Endothelial cell of umbilical vein (primary cell): ENCODE data around the gene TGIF1. TPM values are rescaled to one million over a fixed set of nuclear protein-coding genes. Genes with fewer than 3 reads are reported as not detected.
A peak's percentile ranks its signal among the peaks of the same experiment; 100 is the strongest.

Experiments used
- BruUV-seq: library from RNA; stranded (reverse); fragments of 400-500 nt; replicated peaks from 2 replicates; lab custom pipeline; 2021; lab: Mats Ljungman, UMichigan
- CTCF ChIA-PET: fragments of 300-600, 350-600 bp; sonication (Branson Sonifier 250); formaldehyde crosslinking; loops from one replicate; lab custom pipeline; 2021; ENCODE audit warnings: antibody characterized with exemption, inconsistent platforms; lab: Charles Lee
- POLR2A ChIA-PET: fragments of 300-600, 350-600 bp; sonication (Branson Sonifier 250); formaldehyde crosslinking; loops from one replicate; lab custom pipeline; 2021; ENCODE audit warnings: antibody characterized with exemption, inconsistent platforms; lab: Charles Lee
- DNase-seq: peaks from one replicate; pipeline ENCODE4 v3.0.0-alpha.2; 2011; ENCODE audit warnings: low read depth, low spot score
- FAIRE-seq: peaks from 2 replicates; lab custom pipeline; 2011; peaks lifted over from hg19 to GRCh38; lab: Jason Lieb, UNC
- H2AFZ ChIP-seq: 2 replicates; pipeline ENCODE4 v1.6.0; 2012; ENCODE audit warnings: low read depth, low read length, control low read depth, inconsistent platforms
- H3K27ac ChIP-seq: 2 replicates; pipeline ENCODE4 v1.5.1; 2011; ENCODE audit warnings: low read depth, mild to moderate bottlenecking, control low read depth, low read length, moderate library complexity; ENCODE audit not compliant: insufficient read depth
- H3K27me3 ChIP-seq, 2 experiments: 2 replicates each; pipeline versions ENCODE4 v1.6.0 to v1.6.1; 2011; ENCODE audit warnings: low read length in 2 of 2, mixed read lengths in 1 of 2; ENCODE audit not compliant: control insufficient read depth in 2 of 2, insufficient read depth in 2 of 2
- H3K36me3 ChIP-seq, 2 experiments: 2 replicates in 1 of 2; 3 replicates in 1 of 2; pipeline ENCODE4 v1.5.1; 2011; ENCODE audit warnings: low read length in 2 of 2, mild to moderate bottlenecking in 1 of 2, moderate library complexity in 1 of 2; ENCODE audit not compliant: control insufficient read depth in 2 of 2, insufficient read depth in 2 of 2; ENCODE audit errors: extremely low read depth in 1 of 2
- H3K4me1 ChIP-seq: 3 replicates; pipeline ENCODE4 v1.5.1; 2011; ENCODE audit warnings: mild to moderate bottlenecking, low read length; ENCODE audit not compliant: control insufficient read depth, insufficient read depth; ENCODE audit errors: extremely low read depth
- H3K4me2 ChIP-seq: 2 replicates; pipeline ENCODE4 v1.6.1; 2011; ENCODE audit warnings: low read length, control low read depth, mixed read lengths; ENCODE audit not compliant: insufficient read depth
- H3K4me3 ChIP-seq, 3 experiments: fragments of 200-600 bp in 1 of 3; sonication (generic), shearing (Covaris generic) in 1 of 3; replicated peaks in 1 of 3; 2 replicates each; pipeline ENCODE4 v1.5.1; 2011 to 2016; ENCODE audit warnings: control low read depth in 3 of 3, low read length in 3 of 3, mild to moderate bottlenecking in 2 of 3, inconsistent platforms in 1 of 3, low read depth in 1 of 3, moderate library complexity in 1 of 3; ENCODE audit not compliant: insufficient read depth in 1 of 3
- H3K79me2 ChIP-seq: 2 replicates; pipeline ENCODE4 v1.6.0; 2012; ENCODE audit warnings: low read length, inconsistent platforms; ENCODE audit not compliant: control insufficient read depth, insufficient read depth
- H3K9ac ChIP-seq: replicated peaks from 2 replicates; pipeline ENCODE3; 2011; ENCODE audit warnings: low read length, control low read depth; ENCODE audit not compliant: insufficient read depth; ENCODE audit errors: extremely low read depth
- H3K9me1 ChIP-seq: replicated peaks from 3 replicates; pipeline ENCODE4 v1.6.0; 2011; ENCODE audit warnings: mild to moderate bottlenecking, low read length; ENCODE audit not compliant: control insufficient read depth, insufficient read depth; ENCODE audit errors: extremely low read depth
- H3K9me3 ChIP-seq: replicated peaks from 2 replicates; pipeline ENCODE4 v1.5.1; 2012; ENCODE audit warnings: low read length, inconsistent platforms; ENCODE audit not compliant: control insufficient read depth, insufficient read depth
- H4K20me1 ChIP-seq: replicated peaks from 2 replicates; pipeline ENCODE3; 2011; ENCODE audit warnings: mild to moderate bottlenecking, low read length; ENCODE audit not compliant: control insufficient read depth, insufficient read depth; ENCODE audit errors: extremely low read depth
- EZH2 ChIP-seq: IDR thresholded peaks from 2 replicates; pipeline ENCODE4 v1.6.1; 2012; ENCODE audit warnings: borderline replicate concordance, low read depth, mild to moderate bottlenecking, moderate library complexity, low read length, inconsistent platforms; ENCODE audit not compliant: severe bottlenecking
- FOS ChIP-seq: IDR thresholded peaks from 2 replicates; pipeline ENCODE4 v1.6.1; 2011; ENCODE audit warnings: mild to moderate bottlenecking, low read length, moderate library complexity, borderline replicate concordance; ENCODE audit not compliant: insufficient read depth
- GATA2 ChIP-seq: IDR thresholded peaks from 2 replicates; pipeline ENCODE4 v1.7.0; 2011; ENCODE audit warnings: low read depth, mild to moderate bottlenecking, moderate library complexity, mixed read lengths, low read length; ENCODE audit not compliant: insufficient read length, insufficient read depth
- JUN ChIP-seq: IDR thresholded peaks from 2 replicates; pipeline ENCODE4 v1.6.1; 2011; ENCODE audit warnings: borderline replicate concordance, low read depth; ENCODE audit not compliant: insufficient read length, insufficient read depth
- MYC ChIP-seq: IDR thresholded peaks from one replicate; pipeline ENCODE4 v1.6.1; 2011; ENCODE audit warnings: mild to moderate bottlenecking, low read depth, low read length
- POLR2A ChIP-seq: IDR thresholded peaks from 2 replicates; pipeline ENCODE4 v1.6.1; 2012; ENCODE audit warnings: low read depth, mild to moderate bottlenecking, control low read depth, low read length
- POLR2AphosphoS5 ChIP-seq: IDR thresholded peaks from 2 replicates; pipeline ENCODE4 v1.6.1; 2012; ENCODE audit warnings: low read depth, mild to moderate bottlenecking, control low read depth, low read length, moderate library complexity; ENCODE audit not compliant: insufficient read depth
- dilution Hi-C: fragments of 300-500 bp; cut with MboI; formaldehyde crosslinking; loops from one replicate; pipeline ENCODE4 v1.15.0; 2019; ENCODE audit warnings: low sequenced_read_pairs; ENCODE audit not compliant: extremely low pct_ligation_motif_present
- intact Hi-C: fragments of 100-400 bp; cut with micrococcal nuclease; formaldehyde crosslinking; loops from one replicate; pipeline ENCODE4 v1.10.0; 2022
- polyA plus RNA-seq, 4 experiments: library from polyadenylated mRNA; depleted of rRNA in 3 of 4; stranded (reverse) in 3 of 4; unstranded in 1 of 4; fragments of >200 nt; gene quantifications; 2 replicates each; pipeline versions ENCODE4 v1.2.1 to v1.2.3, GENCODE V29; 2011 to 2012; ENCODE audit warnings: missing spikeins in 1 of 4
- total RNA-seq: library from RNA; stranded (reverse); gene quantifications from 2 replicates; pipeline ENCODE4 v1.2.3, GENCODE V29; 2021
- TF ChIP-seq, protein P1 (sequence below): IDR thresholded peaks from 2 replicates; pipeline ENCODE4 v1.6.1; 2011; ENCODE audit not compliant: insufficient read depth, insufficient read length
- TF ChIP-seq, protein P2 (sequence below), 2 donors: IDR thresholded peaks; 1 replicate in 1 of 2; 2 replicates in 1 of 2; pipeline ENCODE4 v1.5.1; 2011; ENCODE audit warnings: low read length in 2 of 2, mild to moderate bottlenecking in 2 of 2, moderate library complexity in 2 of 2, control low read depth in 1 of 2, inconsistent platforms in 1 of 2, low read depth in 1 of 2; ENCODE audit not compliant: insufficient read depth in 1 of 2; ENCODE audit errors: extremely low read depth in 1 of 2

Gene TGIF1
- total and polyA plus RNA-seq, 2 donors (not counting 3 experiments of a cell fraction or from before 2014, with no cell fraction given): 75.6 to 96.6 TPM

DNA sequence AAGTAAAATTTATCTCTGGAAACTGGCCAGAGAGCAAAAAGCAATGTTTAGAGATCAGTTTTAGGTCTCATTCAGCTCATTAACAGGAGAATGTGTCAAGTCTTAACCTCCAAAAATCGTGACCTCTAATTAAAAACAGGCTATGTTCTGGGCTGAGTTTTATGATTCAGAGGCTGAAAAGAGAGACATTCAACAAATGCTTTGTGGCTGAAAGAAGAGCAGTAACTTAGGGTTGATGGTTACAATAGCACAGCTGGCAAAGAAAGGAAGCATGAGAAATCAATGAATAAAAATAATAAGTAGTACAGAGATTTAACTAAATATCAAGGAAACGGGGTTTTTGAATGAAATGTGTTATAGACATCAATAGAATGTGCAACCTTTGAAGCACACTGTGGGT, 13.1 kb downstream of the TGIF1 start:
- H3K4me2 ChIP-seq: no peak overlapping the region
- peaks cover 17% of the 10 kb centered on the region for H3K79me2 ChIP-seq
- no peaks in the 10 kb centered on the region for H3K27me3 ChIP-seq
- no peak overlapping the region for H2AFZ ChIP-seq
- intact Hi-C loops: no loop called here
- no peaks in the 10 kb centered on the region for H3K9me1 ChIP-seq
- no peak overlapping the region for H3K9ac ChIP-seq
- ChIA-PET CTCF (interaction anchor here (0.7 to 3.2 kb wide), 9 partner anchors 8 to 532 kb away, joined by 3 to 10 read pairs (median 4); no protein-coding TSS in a partner anchor), POLR2A (interaction anchor here (0.6 kb wide), 1 partner anchor 85 kb away, joined by 6 read pairs; no protein-coding TSS in a partner anchor)
- DNase-seq (peak; percentile 46), FAIRE-seq (peak; percentile 59)
- BruUV-seq: no TSS peak
- H3K27ac ChIP-seq: no peak overlapping the region
- peaks cover 51% of the 10 kb centered on the region for H3K4me1 ChIP-seq
- no peaks in the 10 kb centered on the region for H4K20me1 ChIP-seq
- TF ChIP-seq, protein P1, sequence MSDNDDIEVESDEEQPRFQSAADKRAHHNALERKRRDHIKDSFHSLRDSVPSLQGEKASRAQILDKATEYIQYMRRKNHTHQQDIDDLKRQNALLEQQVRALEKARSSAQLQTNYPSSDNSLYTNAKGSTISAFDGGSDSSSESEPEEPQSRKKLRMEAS: no peak
- TF ChIP-seq, protein P2, sequence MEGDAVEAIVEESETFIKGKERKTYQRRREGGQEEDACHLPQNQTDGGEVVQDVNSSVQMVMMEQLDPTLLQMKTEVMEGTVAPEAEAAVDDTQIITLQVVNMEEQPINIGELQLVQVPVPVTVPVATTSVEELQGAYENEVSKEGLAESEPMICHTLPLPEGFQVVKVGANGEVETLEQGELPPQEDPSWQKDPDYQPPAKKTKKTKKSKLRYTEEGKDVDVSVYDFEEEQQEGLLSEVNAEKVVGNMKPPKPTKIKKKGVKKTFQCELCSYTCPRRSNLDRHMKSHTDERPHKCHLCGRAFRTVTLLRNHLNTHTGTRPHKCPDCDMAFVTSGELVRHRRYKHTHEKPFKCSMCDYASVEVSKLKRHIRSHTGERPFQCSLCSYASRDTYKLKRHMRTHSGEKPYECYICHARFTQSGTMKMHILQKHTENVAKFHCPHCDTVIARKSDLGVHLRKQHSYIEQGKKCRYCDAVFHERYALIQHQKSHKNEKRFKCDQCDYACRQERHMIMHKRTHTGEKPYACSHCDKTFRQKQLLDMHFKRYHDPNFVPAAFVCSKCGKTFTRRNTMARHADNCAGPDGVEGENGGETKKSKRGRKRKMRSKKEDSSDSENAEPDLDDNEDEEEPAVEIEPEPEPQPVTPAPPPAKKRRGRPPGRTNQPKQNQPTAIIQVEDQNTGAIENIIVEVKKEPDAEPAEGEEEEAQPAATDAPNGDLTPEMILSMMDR (IDR thresholded peaks at IDR 0.05; ENCODE audit: extremely low read depth in 1 of 2, insufficient read depth in 1 of 2, low read depth in 1 of 2, low read length in 2 of 2): no peak
- no peak for TF ChIP-seq JUN
- no peak for TF ChIP-seq GATA2
- no peak for TF ChIP-seq EZH2
- TF ChIP-seq FOS: no peak
- TF ChIP-seq POLR2AphosphoS5: no peak
- no peak for TF ChIP-seq MYC
- TF ChIP-seq POLR2A: no peak
- H3K36me3 ChIP-seq: peaks cover 6 to 13% of the 10 kb centered on the region in 2 experiments
- H3K9me3 ChIP-seq: no peaks in the 10 kb centered on the region
- no peak overlapping the region for H3K4me3 ChIP-seq
- dilution Hi-C loops: loop anchor here (25.0 kb wide), 1 partner anchor 201 kb away; the partner anchor contains the start of gene MYL12B
